Muscle layer of colon (tissue), 2 donors: Measurements from ENCODE around the gene CHRNE.

Experiments used
- H3K27ac ChIP-seq: one replicate; pipeline ENCODE4 v1.7.0; 2013; ENCODE audit warnings: low read depth, mild to moderate bottlenecking, low read length, moderate library complexity
- H3K27me3 ChIP-seq, 2 donors: one replicate each; pipeline ENCODE4 v1.7.0; 2013; ENCODE audit warnings: low read length in 2 of 2, mild to moderate bottlenecking in 2 of 2; ENCODE audit not compliant: insufficient read depth in 2 of 2, control insufficient read depth in 1 of 2
- H3K36me3 ChIP-seq: one replicate; pipeline ENCODE4 v1.7.0; 2013; ENCODE audit warnings: mild to moderate bottlenecking, low read length; ENCODE audit not compliant: insufficient read depth
- H3K4me1 ChIP-seq: one replicate; pipeline ENCODE4 v1.7.0; 2013; ENCODE audit warnings: mild to moderate bottlenecking, low read length; ENCODE audit not compliant: insufficient read depth
- H3K4me3 ChIP-seq, 2 donors: one replicate each; pipeline ENCODE4 v1.7.0; 2013; ENCODE audit warnings: low read length in 2 of 2, low read depth in 1 of 2, mild to moderate bottlenecking in 1 of 2, moderate library complexity in 1 of 2
- H3K9ac ChIP-seq: one replicate; pipeline ENCODE4 v1.7.0; 2013; ENCODE audit warnings: low read length
- H3K9me3 ChIP-seq: one replicate; pipeline ENCODE4 v1.7.0; 2013; ENCODE audit warnings: mild to moderate bottlenecking, low read length
- donor health status: abdominal sarcoma.
- donor health status: Adenocarcinoma of cecum.

Gene CHRNE

GRCh38 chr17:4900231-4901107 lies 2.4 kb downstream of the CHRNE start:
- peaks cover 11% of the 10 kb centered on the region for H3K4me1 ChIP-seq
- peak overlapping the region in 1 of 2 donors; percentile 23 for H3K4me3 ChIP-seq
- peaks cover 10% of the 10 kb centered on the region for H3K36me3 ChIP-seq
- H3K9me3 ChIP-seq = no peaks in the 10 kb centered on the region
- H3K27ac ChIP-seq = no peak overlapping the region
- H3K9ac ChIP-seq = no peak overlapping the region
- peaks cover 11 to 35% of the 10 kb centered on the region in 2 donors for H3K27me3 ChIP-seq

GRCh38 chr17:4899341-4900230 lies 3.3 kb downstream of the CHRNE start, which contains the start of gene C17orf107:
Gene C17orf107, plus strand, starts transcription at chr17:4899536. Its CDS starts 227 bp downstream, at chr17:4899763.
- Histone ChIP-seq H3K27me3 (peaks cover 11 to 35% of the 10 kb centered on the region in 2 donors), H3K27ac (no peak within 1 kb of the TSS), H3K9ac (no peak within 1 kb of the TSS)

GRCh38 chr17:4898927-4899326 lies 4.0 kb downstream of the CHRNE start:
- peaks cover 11% of the 10 kb centered on the region for H3K4me1 ChIP-seq
- H3K9me3 ChIP-seq = no peaks in the 10 kb centered on the region
- peaks cover 24% of the 10 kb centered on the region for H3K36me3 ChIP-seq
- peaks cover 11 to 32% of the 10 kb centered on the region in 2 donors for H3K27me3 ChIP-seq
- H3K9ac ChIP-seq = no peak overlapping the region
- H3K4me3 ChIP-seq = peak overlapping the region in 1 of 2 donors; percentile 23
- no peak overlapping the region for H3K27ac ChIP-seq

More at GRCh38 chr17:4899341-4900230, 3.3 kb downstream of the CHRNE start, which contains the start of gene C17orf107:
- peaks cover 19% of the 10 kb centered on the region for H3K36me3 ChIP-seq
- peaks cover 11% of the 10 kb centered on the region for H3K4me1 ChIP-seq
- no peaks in the 10 kb centered on the region for H3K9me3 ChIP-seq
- peak within 1 kb of the TSS in 1 of 2 donors; percentile 23 for H3K4me3 ChIP-seq

GRCh38 chr17:4898351-4898750 lies 4.5 kb downstream of the CHRNE start:
- H3K9ac ChIP-seq = no peak overlapping the region
- no peak overlapping the region for H3K4me3 ChIP-seq
- H3K9me3 ChIP-seq = no peaks in the 10 kb centered on the region
- H3K36me3 ChIP-seq = peaks cover 29% of the 10 kb centered on the region
- H3K4me1 ChIP-seq = peaks cover 11% of the 10 kb centered on the region
- H3K27me3 ChIP-seq = peaks cover 11 to 30% of the 10 kb centered on the region in 2 donors
- H3K27ac ChIP-seq = no peak overlapping the region

GRCh38 chr17:4897785-4898184 lies 5.1 kb downstream of the CHRNE start:
- Histone ChIP-seq H3K4me1 (peaks cover 11% of the 10 kb centered on the region), H3K36me3 (peaks cover 34% of the 10 kb centered on the region), H3K27me3 (peaks cover 11 to 30% of the 10 kb centered on the region in 2 donors)

GRCh38 chr17:4897198-4897687 lies 5.7 kb downstream of the CHRNE start:
- H3K4me3 ChIP-seq = no peak overlapping the region
- H3K27ac ChIP-seq = no peak overlapping the region
- H3K27me3 ChIP-seq = peaks cover 11 to 30% of the 10 kb centered on the region in 2 donors
- no peak overlapping the region for H3K9ac ChIP-seq
- H3K9me3 ChIP-seq = no peaks in the 10 kb centered on the region
- H3K36me3 ChIP-seq = peaks cover 40% of the 10 kb centered on the region
- peaks cover 11% of the 10 kb centered on the region for H3K4me1 ChIP-seq

More at GRCh38 chr17:4897785-4898184, 5.1 kb downstream of the CHRNE start:
- no peak overlapping the region for H3K9ac ChIP-seq
- no peaks in the 10 kb centered on the region for H3K9me3 ChIP-seq
- no peak overlapping the region for H3K27ac ChIP-seq
- no peak overlapping the region for H3K4me3 ChIP-seq

GRCh38 chr17:4896332-4897197 lies 6.3 kb downstream of the CHRNE start:
- peaks cover 11% of the 10 kb centered on the region for H3K4me1 ChIP-seq
- H3K27me3 ChIP-seq = peaks cover 11 to 28% of the 10 kb centered on the region in 2 donors
- H3K36me3 ChIP-seq = peaks cover 46% of the 10 kb centered on the region
- H3K9ac ChIP-seq = no peak overlapping the region
- no peaks in the 10 kb centered on the region for H3K9me3 ChIP-seq
- no peak overlapping the region for H3K4me3 ChIP-seq
- no peak overlapping the region for H3K27ac ChIP-seq

- Histone ChIP-seq H3K27ac (no peak overlapping the region), H3K27me3 (peaks cover 11 to 20% of the 10 kb centered on the region in 2 donors), H3K36me3 (peaks cover 53% of the 10 kb centered on the region), H3K9ac (no peak overlapping the region), H3K4me1 (peaks cover 8% of the 10 kb centered on the region), H3K9me3 (no peaks in the 10 kb centered on the region), H3K4me3 (no peak overlapping the region)
Measured at GRCh38 chr17:4895657-4896331, 7.1 kb downstream of the CHRNE start.

- H3K9me3 ChIP-seq = no peaks in the 10 kb centered on the region
- H3K27me3 ChIP-seq = peaks cover 8 to 14% of the 10 kb centered on the region in 2 donors
- H3K4me3 ChIP-seq = no peak overlapping the region
- H3K4me1 ChIP-seq = peaks cover 4% of the 10 kb centered on the region
- no peak overlapping the region for H3K9ac ChIP-seq
- peaks cover 60% of the 10 kb centered on the region for H3K36me3 ChIP-seq
- no peak overlapping the region for H3K27ac ChIP-seq
Measured at GRCh38 chr17:4895121-4895520, 7.8 kb downstream of the CHRNE start.
